M059J (cell line): Measurements from ENCODE around the gene CYP3A4. TPM values are rescaled to one million over a fixed set of nuclear protein-coding genes. Genes with fewer than 3 reads are reported as not detected.
"Not testable (repeated sequence)": the region's sequence is repeated elsewhere in the genome, so short reads cannot be mapped to it uniquely, and the experiment has no call there.

Experiments used
- DNase-seq: peaks from one replicate; pipeline ENCODE4 v3.0.0-alpha.2; 2012; ENCODE audit warnings: low read depth
- total RNA-seq: library from RNA; depleted of rRNA; stranded (reverse); fragments of >200 nt; shearing (Covaris generic); gene quantifications from 2 replicates; pipeline ENCODE4 v1.2.3, GENCODE V29; 2014; rRNA removed

The CYP3A4 gene
- total RNA-seq, result 0.05 TPM in 1 of 2 replicates, not detected in the other

- no peak for DNase-seq
These were observed at the start of gene CYP3A4 for GRCh38 chr7:99784007-99784406. Gene CYP3A4, minus strand, starts transcription at chr7:99784184. Its CDS starts 103 bp downstream, at chr7:99784081.

GRCh38 chr7:99833289-99833877, 49.4 kb upstream of the CYP3A4 start:
- no peak for DNase-seq

GRCh38 chr7:99831595-99831994, 47.6 kb upstream of the CYP3A4 start:
- DNase-seq, result no peak

- DNase-seq, result no peak
These were observed 45.7 kb upstream of the CYP3A4 start for GRCh38 chr7:99829524-99830160.

GRCh38 chr7:99828811-99829210, 44.8 kb upstream of the CYP3A4 start:
- no peak for DNase-seq

GRCh38 chr7:99827040-99827778, 43.2 kb upstream of the CYP3A4 start:
- DNase-seq, result no peak

GRCh38 chr7:99825873-99826272, 41.9 kb upstream of the CYP3A4 start:
- no peak for DNase-seq

GRCh38 chr7:99825452-99825851, 41.5 kb upstream of the CYP3A4 start:
- DNase-seq, result no peak

- no peak for DNase-seq
These were observed 40.1 kb upstream of the CYP3A4 start for GRCh38 chr7:99824091-99824490.

- no peak for DNase-seq
These were observed 39.0 kb upstream of the CYP3A4 start for GRCh38 chr7:99822731-99823718.

- DNase-seq, result no peak
These were observed 36.5 kb upstream of the CYP3A4 start for GRCh38 chr7:99820408-99821027.

GRCh38 chr7:99808766-99809165, 24.8 kb upstream of the CYP3A4 start:
- no peak for DNase-seq

GRCh38 chr7:99806839-99807478, 23.0 kb upstream of the CYP3A4 start:
- no peak for DNase-seq

GRCh38 chr7:99805641-99806040, 21.7 kb upstream of the CYP3A4 start:
- DNase-seq, result no peak

GRCh38 chr7:99803118-99803517, 19.1 kb upstream of the CYP3A4 start:
- not testable (repeated sequence) for DNase-seq

GRCh38 chr7:99801407-99801806, 17.4 kb upstream of the CYP3A4 start:
- DNase-seq, result not testable (repeated sequence)

GRCh38 chr7:99798972-99799371, 15.0 kb upstream of the CYP3A4 start:
- DNase-seq, result no peak

- DNase-seq, result not testable (repeated sequence)
These were observed 11.9 kb upstream of the CYP3A4 start for GRCh38 chr7:99795864-99796263.

GRCh38 chr7:99794585-99795502, 10.9 kb upstream of the CYP3A4 start:
- DNase-seq, result peak; percentile 28

- no peak for DNase-seq
These were observed 9.5 kb upstream of the CYP3A4 start for GRCh38 chr7:99793443-99793842.
